ENCODE data around the gene COL4A1. TPM values are rescaled to one million over a fixed set of nuclear protein-coding genes. Genes with fewer than 3 reads are reported as not detected.

Gene COL4A1
- total and polyA plus RNA-seq, 2 of the 13 experiments (the other 11 are each of a cell fraction or from before 2014, with no cell fraction given) = not detected

- H3K4me2 ChIP-seq (ENCODE audit: low read depth, low read length) = no peak overlapping the region
- H3K4me3 ChIP-seq (replicated peaks in 1 of 3; ENCODE audit: insufficient read depth in 1 of 3, low read depth in 2 of 3, low read length in 3 of 3) = no peak overlapping the region
- ChIA-PET CTCF (ENCODE audit: low intra/inter-chr PET ratio, low total read pairs) (no interaction called here), POLR2A (no interaction called here)
- H3K27ac ChIP-seq (ENCODE audit: extremely low read length, insufficient read depth, low read length) = no peak overlapping the region
- no peak for DNase-seq (ENCODE audit: low spot score)
- peaks cover 3 to 38% of the 10 kb centered on the region in 2 experiments; a peak in 3 of 5 replicates for H3K27me3 ChIP-seq (ENCODE audit: control insufficient read depth in 1 of 2, insufficient read depth in 2 of 2, low read length in 2 of 2)
- in situ Hi-C loops (cut with HindIII; ENCODE audit: extremely low pct_ligation_motif_present, low pct_unique_long_range_greater_than_20kb) (no loop called here), intact Hi-C loops (cut with micrococcal nuclease; ENCODE audit: unreplicated experiment) (no loop called here)
- no TSS peak for BruUV-seq (replicated peaks)
- 42% methylated on average over 17 of the region's 28 CpGs for whole genome bisulfite sequencing (ENCODE audit: low lambda C conversion rate)
- H4K20me1 ChIP-seq (ENCODE audit: insufficient read depth, low read length) = no peaks in the 10 kb centered on the region
- H2AFZ ChIP-seq (ENCODE audit: low read length) = no peak overlapping the region
- no peaks in the 10 kb centered on the region for H3K4me1 ChIP-seq (ENCODE audit: insufficient read depth, low read length)
- TF ChIP-seq, protein P1, sequence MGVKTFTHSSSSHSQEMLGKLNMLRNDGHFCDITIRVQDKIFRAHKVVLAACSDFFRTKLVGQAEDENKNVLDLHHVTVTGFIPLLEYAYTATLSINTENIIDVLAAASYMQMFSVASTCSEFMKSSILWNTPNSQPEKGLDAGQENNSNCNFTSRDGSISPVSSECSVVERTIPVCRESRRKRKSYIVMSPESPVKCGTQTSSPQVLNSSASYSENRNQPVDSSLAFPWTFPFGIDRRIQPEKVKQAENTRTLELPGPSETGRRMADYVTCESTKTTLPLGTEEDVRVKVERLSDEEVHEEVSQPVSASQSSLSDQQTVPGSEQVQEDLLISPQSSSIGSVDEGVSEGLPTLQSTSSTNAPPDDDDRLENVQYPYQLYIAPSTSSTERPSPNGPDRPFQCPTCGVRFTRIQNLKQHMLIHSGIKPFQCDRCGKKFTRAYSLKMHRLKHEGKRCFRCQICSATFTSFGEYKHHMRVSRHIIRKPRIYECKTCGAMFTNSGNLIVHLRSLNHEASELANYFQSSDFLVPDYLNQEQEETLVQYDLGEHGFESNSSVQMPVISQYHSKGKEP (CRISPR knock-in tag; IDR thresholded peaks at IDR 0.05) = no peak
- TF ChIP-seq, protein P2, sequence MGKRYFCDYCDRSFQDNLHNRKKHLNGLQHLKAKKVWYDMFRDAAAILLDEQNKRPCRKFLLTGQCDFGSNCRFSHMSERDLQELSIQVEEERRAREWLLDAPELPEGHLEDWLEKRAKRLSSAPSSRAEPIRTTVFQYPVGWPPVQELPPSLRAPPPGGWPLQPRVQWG (CRISPR knock-in tag; IDR thresholded peaks at IDR 0.05; ENCODE audit: borderline replicate concordance, low read depth) = no peak
- ATAC-seq = no peak
- H3K79me2 ChIP-seq (ENCODE audit: insufficient read depth, low read length) = no peaks in the 10 kb centered on the region
- no peak for FAIRE-seq
- no peaks in the 10 kb centered on the region for H3K36me3 ChIP-seq (replicated peaks in 1 of 2; ENCODE audit: control insufficient read depth in 1 of 2, insufficient read depth in 2 of 2, low read length in 2 of 2)
- no peak overlapping the region for H3K9ac ChIP-seq (ENCODE audit: insufficient read depth, low read depth, low read length)
- H3K9me3 ChIP-seq (ENCODE audit: low read length) = no peaks in the 10 kb centered on the region
Observed at GRCh38 chr13:110227864-110228643, 78.9 kb downstream of the COL4A1 start.

GRCh38 chr13:110227416-110227815 is 79.5 kb downstream of the COL4A1 start:
- intact Hi-C loops (cut with micrococcal nuclease; ENCODE audit: unreplicated experiment) = no loop called here
- no peak overlapping the region for H3K9ac ChIP-seq (ENCODE audit: insufficient read depth, low read depth, low read length)
- no peak for TF ChIP-seq TGIF2 (CRISPR knock-in tag; IDR thresholded peaks at IDR 0.05)
- TF ChIP-seq SNRNP70 (IDR thresholded peaks at IDR 0.05; ENCODE audit: low read depth, low read length) = no peak
- no peak overlapping the region for H2AFZ ChIP-seq (ENCODE audit: low read length)
- H4K20me1 ChIP-seq (ENCODE audit: insufficient read depth, low read length) = no peaks in the 10 kb centered on the region
- H3K9me3 ChIP-seq (ENCODE audit: low read length) = no peaks in the 10 kb centered on the region
- FAIRE-seq (no peak), ATAC-seq (no peak), DNase-seq (ENCODE audit: low spot score) (no peak)
- 6% methylated on average over 3 of the region's 3 CpGs for WGBS (ENCODE audit: low lambda C conversion rate)
- ChIA-PET CTCF (ENCODE audit: low intra/inter-chr PET ratio, low total read pairs) (no interaction called here), POLR2A (no interaction called here)
- H3K27ac ChIP-seq (ENCODE audit: extremely low read length, insufficient read depth, low read length) = no peak overlapping the region
- H3K4me2 ChIP-seq (ENCODE audit: low read depth, low read length) = no peak overlapping the region
- no peaks in the 10 kb centered on the region for H3K36me3 ChIP-seq (replicated peaks in 1 of 2; ENCODE audit: control insufficient read depth in 1 of 2, insufficient read depth in 2 of 2, low read length in 2 of 2)
- BruUV-seq (replicated peaks) = no TSS peak
- no peaks in the 10 kb centered on the region for H3K79me2 ChIP-seq (ENCODE audit: insufficient read depth, low read length)
- peaks cover 3 to 31% of the 10 kb centered on the region in 2 experiments; a peak in 3 of 5 replicates for H3K27me3 ChIP-seq (ENCODE audit: control insufficient read depth in 1 of 2, insufficient read depth in 2 of 2, low read length in 2 of 2)
- no peak overlapping the region for H3K4me3 ChIP-seq (replicated peaks in 1 of 3; ENCODE audit: insufficient read depth in 1 of 3, low read depth in 2 of 3, low read length in 3 of 3)
- H3K4me1 ChIP-seq (ENCODE audit: insufficient read depth, low read length) = no peaks in the 10 kb centered on the region
- in situ Hi-C loops (cut with HindIII; ENCODE audit: extremely low pct_ligation_motif_present, low pct_unique_long_range_greater_than_20kb) = no loop called here
